ENCODE measurements around the gene FAM13A.

DNA sequence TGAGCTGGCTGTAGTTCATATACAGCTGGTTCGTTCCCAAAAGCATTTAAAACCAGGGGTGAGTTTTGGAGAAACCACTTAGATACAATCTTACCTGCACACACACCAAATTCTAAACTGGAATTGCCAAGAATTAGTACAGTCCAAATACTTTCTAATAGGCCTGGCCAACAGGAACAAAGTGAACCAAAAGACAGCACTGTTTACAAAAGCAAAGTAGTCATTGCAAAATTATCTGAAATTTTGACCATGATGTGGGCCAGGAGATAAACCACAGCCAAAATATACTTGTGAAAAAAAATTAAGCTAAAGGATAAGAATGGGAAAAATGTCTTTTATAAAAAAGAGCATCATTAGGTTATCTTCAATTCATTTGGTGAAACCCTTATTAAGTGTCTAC, 321.4 kb downstream of the FAM13A start:
- TF ChIP-seq, protein P1, sequence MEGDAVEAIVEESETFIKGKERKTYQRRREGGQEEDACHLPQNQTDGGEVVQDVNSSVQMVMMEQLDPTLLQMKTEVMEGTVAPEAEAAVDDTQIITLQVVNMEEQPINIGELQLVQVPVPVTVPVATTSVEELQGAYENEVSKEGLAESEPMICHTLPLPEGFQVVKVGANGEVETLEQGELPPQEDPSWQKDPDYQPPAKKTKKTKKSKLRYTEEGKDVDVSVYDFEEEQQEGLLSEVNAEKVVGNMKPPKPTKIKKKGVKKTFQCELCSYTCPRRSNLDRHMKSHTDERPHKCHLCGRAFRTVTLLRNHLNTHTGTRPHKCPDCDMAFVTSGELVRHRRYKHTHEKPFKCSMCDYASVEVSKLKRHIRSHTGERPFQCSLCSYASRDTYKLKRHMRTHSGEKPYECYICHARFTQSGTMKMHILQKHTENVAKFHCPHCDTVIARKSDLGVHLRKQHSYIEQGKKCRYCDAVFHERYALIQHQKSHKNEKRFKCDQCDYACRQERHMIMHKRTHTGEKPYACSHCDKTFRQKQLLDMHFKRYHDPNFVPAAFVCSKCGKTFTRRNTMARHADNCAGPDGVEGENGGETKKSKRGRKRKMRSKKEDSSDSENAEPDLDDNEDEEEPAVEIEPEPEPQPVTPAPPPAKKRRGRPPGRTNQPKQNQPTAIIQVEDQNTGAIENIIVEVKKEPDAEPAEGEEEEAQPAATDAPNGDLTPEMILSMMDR (conservative IDR thresholded peaks at IDR 0.05): no peak
- TF ChIP-seq EZH2 (IDR thresholded peaks at IDR 0.05; ENCODE audit: low read depth): no peak

Measured in PC-9 (cell line).